ENCODE data around the gene TBC1D1.

TBC1D1 gene

GRCh38 chr4:38086151-38086848 lies 195.4 kb downstream of the TBC1D1 start:
- DNase-seq: no peak

DNA sequence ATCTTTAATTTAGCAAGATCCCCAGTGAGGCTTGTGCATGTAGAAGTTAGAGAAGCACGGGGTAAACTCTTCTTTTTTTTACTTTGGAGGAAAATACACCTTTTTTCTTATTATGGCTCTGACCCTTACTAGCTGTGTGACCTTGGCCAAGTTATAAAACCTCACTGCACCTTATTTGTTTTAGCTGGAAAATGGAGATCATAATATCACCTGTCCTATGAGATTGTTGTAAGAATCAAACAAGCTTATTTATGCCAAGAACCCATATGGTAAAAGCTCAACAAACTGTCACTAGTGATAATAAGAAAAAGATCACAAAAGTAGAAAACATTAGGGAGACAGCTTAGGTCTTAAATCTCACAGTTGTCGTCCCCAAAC lies 196.0 kb downstream of the TBC1D1 start:
- no peak for DNase-seq

DNA sequence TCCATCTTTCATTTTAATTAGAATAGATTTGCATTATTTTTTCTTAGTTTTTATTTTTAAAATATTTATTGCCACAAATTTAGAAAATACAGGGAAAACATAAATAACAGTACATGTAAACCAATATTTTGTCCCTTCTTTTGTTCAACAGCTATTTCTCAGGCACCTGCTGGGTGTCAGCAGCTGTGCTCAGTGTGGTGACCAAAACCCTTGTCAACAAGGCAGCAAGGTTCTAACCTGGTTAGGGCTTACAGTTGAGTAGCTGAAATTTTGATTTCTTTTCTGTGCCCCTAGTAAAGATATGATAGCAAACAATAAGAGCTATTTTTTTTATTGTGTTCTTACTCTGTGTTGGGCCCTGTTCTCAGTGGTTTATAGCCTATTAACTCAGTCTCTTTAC lies 197.4 kb downstream of the TBC1D1 start:
- DNase-seq: no peak

DNA sequence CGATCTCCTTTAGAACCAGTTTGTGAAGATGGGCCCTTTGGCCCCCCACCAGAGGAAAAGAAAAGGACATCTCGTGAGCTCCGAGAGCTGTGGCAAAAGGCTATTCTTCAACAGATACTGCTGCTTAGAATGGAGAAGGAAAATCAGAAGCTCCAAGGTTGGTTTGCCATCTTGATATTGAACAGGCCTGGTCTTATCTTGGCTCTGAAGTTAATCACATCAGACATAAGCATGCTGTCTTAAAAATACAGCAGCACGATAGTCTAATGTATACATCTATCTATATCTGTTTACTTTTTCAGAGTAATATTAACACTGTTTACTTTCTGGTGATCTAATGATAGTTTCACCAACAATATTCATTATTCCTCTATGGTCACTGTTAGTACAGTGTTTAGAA lies 199.1 kb downstream of the TBC1D1 start:
- DNase-seq: no peak

GRCh38 chr4:38090455-38091246 lies 199.8 kb downstream of the TBC1D1 start:
- no peak for DNase-seq

- DNase-seq: no peak
Observed at GRCh38 chr4:38091636-38092035, 200.8 kb downstream of the TBC1D1 start.

- DNase-seq: no peak
Observed at GRCh38 chr4:38092701-38093100, 201.8 kb downstream of the TBC1D1 start.

DNA sequence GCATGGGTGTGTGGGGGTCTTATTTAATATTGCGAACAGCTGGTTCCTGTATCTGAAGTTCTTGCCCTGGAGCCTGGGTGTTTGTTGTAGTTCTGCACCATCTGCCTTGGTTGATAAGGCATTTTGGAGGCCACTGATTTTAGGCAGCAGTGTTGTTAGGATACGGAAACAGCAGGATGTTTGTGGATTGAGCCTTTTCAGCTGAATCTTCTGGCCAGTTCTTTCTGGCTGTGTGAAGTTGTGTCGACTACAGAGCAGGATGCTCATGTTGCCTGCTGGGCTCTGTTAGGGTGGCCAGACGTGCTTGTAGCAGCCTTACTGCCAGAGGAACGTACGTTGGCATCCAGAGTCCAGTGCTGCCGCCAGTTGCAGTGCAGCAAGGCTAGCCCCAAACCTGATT lies 203.5 kb downstream of the TBC1D1 start:
- no peak for DNase-seq

DNA sequence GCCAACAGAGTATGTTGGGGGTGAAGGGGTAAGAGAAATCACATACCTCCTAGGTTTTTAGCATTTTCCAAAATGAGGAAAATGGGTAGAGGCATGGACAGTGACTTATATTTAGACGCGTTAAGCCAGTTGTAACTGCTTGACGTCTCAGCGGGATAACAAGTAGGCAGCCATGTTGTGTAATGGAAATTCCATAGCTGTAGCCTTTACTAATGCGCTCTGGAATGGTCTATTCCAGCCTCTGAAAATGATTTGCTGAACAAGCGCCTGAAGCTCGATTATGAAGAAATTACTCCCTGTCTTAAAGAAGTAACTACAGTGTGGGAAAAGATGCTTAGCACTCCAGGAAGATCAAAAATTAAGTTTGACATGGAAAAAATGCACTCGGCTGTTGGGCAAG lies 204.8 kb downstream of the TBC1D1 start:
- DNase-seq: no peak

GRCh38 chr4:38097818-38098217 lies 206.9 kb downstream of the TBC1D1 start:
- DNase-seq: no peak

DNA sequence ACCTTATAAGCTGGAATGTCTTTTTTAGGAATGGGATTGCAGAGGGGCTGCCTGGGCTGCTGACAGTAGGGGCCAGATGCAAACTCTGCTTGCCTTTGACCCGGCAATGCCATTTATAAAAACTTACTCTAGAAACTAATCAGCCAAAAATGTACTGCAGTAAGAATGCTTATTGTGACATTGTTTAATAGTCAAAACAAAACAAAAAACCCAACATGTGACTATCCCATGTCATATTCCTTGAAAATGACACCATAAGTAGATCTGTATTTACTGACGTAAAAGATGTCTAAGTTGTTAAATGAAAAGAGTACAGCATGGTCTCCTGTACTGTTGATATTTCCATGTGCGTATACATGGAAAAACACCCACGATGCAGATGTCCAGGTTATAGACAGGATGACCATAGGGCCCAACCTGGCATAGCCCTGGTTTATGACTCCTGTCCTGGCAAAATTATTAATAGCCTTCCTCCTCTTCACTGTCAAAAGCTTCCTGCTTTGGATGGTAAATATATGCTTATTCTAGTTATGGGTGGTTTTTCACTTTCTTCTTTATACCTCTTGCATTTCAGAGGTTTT lies 208.2 kb downstream of the TBC1D1 start:
- DNase-seq: no peak

GRCh38 chr4:38099908-38100407 lies 209.1 kb downstream of the TBC1D1 start:
- DNase-seq: no peak

DNA sequence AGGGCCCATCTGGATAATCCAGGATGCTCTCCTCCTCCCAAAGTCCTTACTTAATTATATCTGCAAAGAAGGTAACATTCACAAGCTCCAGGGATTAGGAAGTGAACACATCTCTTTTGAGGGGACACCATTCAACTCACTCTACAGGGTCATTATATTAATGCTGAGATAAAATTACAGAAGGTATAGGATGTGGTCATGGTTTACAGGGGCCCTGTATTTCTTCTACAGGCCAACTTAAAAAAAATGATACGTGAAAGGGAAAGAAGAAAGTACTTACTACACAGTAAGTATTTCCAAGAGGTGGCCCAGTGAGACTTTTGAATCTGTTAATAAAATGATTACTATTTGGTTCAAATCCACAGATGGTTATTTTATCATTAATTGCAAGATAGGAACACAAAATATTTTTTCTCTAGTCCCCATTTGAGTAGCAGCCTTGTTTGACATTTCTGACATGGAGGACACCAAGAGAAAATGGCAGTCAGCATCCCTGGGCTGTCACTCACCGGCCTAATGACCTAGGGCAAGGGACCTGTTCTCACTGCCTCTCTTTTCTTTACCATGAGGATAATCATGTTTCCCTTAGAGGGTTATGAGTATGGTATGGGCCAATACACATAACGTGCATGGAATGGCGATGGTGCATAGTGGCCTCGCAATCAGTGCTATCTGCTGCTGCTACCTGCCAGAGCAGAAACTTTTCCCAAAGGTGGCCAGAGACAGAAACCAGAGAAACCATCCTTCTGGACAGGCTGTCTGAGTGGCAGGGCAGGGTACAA lies 209.8 kb downstream of the TBC1D1 start:
- no peak for DNase-seq

- no peak for DNase-seq
Observed at GRCh38 chr4:38101563-38101962, 210.7 kb downstream of the TBC1D1 start.

- DNase-seq: no peak
Observed at GRCh38 chr4:38102957-38103588, 212.2 kb downstream of the TBC1D1 start.

DNA sequence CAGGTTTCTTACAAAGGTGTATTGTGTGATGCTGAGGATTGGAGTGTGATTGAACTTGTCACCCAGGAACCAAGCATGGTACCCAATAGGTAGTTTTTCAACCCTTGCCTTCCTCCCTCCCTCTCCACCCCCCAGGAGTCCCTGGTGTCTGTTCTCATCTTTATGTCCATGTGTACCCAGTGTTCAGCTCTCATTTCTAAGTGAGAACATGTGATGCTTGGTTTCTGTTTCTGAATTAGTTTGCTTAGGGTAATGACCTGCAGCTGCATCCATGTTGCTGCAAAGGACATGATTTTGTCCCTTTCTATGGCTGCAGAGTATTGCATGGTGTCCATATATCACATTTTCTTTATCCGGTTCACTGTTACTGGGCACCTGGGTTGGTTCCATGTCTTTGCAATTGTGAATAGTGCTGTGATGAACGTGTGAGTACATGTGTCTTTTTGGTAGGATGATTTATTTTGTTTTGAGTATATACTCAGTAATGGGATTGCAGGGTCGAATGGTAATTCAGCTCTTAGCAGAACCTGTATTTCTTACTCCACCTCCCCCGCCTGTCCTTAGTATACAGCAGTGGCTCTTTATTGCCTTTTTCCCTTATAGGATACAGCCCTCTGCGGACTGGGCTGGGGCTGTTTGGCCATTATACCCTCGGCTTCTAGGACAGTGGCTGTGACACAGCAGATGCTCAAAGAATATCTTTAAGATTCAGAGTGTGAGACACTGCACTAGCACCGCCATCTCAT lies 214.8 kb downstream of the TBC1D1 start:
- DNase-seq: no peak

DNA sequence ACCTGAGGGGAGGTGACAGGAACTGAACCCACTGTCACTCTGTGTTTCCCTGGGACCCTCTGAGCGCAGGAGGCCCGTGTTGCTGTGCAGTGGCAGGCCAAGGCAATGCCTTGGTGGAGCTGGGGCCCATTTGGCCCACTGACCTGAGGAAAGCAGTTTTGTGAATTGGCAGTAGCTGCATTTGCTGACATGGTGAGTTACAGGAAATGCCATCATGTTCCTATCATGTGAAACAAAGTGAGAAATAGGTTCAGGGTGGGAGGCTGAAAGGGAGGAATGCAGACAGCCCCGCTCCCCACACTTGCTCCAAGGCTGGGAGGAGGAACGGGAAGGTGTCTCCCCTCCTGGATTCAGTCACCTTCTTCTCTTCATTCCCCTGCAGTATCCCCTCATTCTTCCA lies 215.4 kb downstream of the TBC1D1 start:
- DNase-seq: no peak

- DNase-seq: no peak
Observed at GRCh38 chr4:38106886-38107514, 216.1 kb downstream of the TBC1D1 start.

DNA sequence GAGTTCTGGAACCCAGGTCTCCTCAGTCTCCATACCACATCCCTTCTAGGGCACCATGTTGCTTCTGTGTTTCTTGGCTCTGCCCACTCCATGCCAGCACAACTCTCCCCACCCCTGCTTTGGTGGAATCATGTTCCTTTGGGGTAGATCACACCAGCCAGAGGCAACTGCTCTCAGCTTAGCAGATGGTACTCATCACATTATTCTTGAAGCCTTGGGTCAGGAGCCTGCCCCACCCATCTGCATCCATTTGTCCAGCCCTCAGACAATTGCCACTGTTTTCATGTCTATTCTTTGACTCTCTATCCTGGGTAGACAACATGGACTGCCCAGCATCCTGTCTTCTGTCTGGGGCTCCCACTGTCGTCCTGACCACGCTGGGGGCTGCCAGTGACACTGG lies 216.9 kb downstream of the TBC1D1 start:
- DNase-seq: no peak

- DNase-seq: no peak
Observed at GRCh38 chr4:38109370-38109769, 218.5 kb downstream of the TBC1D1 start.

- DNase-seq: no peak
Observed at GRCh38 chr4:38109896-38110295, 219.0 kb downstream of the TBC1D1 start.

DNA sequence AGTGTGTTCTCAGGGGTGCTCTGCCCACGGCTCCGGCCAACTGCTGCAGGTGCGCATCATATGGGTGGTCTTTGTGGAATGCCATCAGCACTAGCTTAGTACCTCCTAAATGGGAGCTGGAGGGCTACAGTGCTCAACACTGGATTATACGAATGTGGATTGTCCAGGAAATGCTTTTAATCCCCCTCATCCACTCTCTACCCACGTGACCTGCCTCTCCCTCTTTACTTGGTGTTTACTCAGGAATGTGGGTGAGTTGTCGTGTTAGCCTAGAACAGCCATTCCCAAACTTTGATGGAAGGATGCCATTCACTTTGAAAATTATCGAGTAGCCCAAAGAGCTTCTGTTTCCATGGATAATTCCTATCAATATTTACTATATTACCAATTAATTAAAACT lies 220.1 kb downstream of the TBC1D1 start:
- no peak for DNase-seq
